Omental fat pad (tissue), 4 donors: ENCODE results near the gene ATXN7L2. TPM values are rescaled to one million over a fixed set of nuclear protein-coding genes. Genes with fewer than 3 reads are reported as not detected.

Experiments
- ATAC-seq: fragments of 150-250 bp; one replicate; pipeline ENCODE4 v1.9.1; 2016; ENCODE audit warnings: mild to moderate bottlenecking, moderate library complexity; ENCODE audit not compliant: low FRiP score
- DNase-seq: peaks from one replicate; pipeline ENCODE4 v3.0.0-alpha.2; 2019; ENCODE audit warnings: low spot score
- CTCF ChIP-seq, 3 donors: fragments of 450-650 bp; IDR thresholded peaks; one replicate each; pipeline ENCODE4 v1.5.1; 2016 to 2017; ENCODE audit warnings: antibody characterized with exemption in 3 of 3, mild to moderate bottlenecking in 3 of 3, moderate library complexity in 2 of 3
- total RNA-seq, 4 donors: library from RNA; depleted of rRNA; stranded (reverse); fragments of >200 nt; gene quantifications; one replicate each; pipeline ENCODE4 v1.1.0, GENCODE V29; 2016

The ATXN7L2 gene
- total RNA-seq, 4 donors from 2014 or later, result 3.5 to 5.3 (median 4.7) TPM

- TF ChIP-seq CTCF (IDR thresholded peaks at IDR 0.05), result no peak
- no peak for DNase-seq
- no peak for ATAC-seq
Measured at GRCh38 chr1:109501644-109502363, 18.1 kb downstream of the ATXN7L2 start.

DNA sequence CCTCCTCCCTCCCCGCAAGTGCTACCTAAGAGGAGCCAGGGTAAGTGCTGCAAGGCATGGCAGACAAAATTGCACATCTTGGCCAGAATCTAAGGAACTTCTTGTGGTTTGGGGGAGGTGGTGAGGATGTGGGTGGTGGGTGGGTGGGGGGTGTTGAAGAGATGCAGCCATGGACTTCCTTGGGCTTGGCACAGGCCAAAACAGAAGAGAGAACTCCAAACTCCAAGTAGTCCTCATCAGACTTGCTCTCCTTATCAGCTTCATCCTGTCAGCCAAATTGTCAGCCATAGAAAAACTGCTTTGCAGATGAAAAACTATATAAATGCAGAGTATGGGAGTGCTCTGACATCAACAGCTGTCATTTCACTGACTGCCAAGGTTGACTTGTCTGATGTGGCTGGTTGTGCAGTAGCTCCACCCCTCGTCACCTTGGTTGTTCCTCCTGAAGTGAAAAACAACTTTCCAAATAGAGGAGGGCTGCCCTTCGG, 18.7 kb downstream of the ATXN7L2 start:
- no peak for TF ChIP-seq CTCF (IDR thresholded peaks at IDR 0.05)
- DNase-seq (no peak), ATAC-seq (no peak)

DNA sequence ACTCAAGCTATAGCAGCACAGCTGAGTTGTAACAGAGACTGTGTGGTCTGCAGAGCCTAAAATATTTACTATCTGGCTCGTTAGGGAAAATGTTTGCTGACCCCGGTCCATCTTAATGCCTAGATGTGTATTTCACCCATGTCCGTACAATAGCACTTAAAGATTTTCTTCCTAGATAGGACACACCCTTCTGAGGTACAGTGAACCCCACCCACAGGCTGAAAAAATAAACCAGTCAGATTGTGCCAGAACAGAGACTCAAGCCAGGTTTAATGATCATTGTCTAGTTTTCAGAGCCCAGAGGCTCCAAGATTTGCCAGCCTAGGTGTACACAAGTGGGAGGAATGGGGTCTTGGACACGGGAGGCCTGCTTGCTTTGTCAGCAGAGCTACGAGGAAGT, 20.2 kb downstream of the ATXN7L2 start:
- no peak for ATAC-seq
- DNase-seq, result no peak
- no peak for TF ChIP-seq CTCF (IDR thresholded peaks at IDR 0.05)

DNA sequence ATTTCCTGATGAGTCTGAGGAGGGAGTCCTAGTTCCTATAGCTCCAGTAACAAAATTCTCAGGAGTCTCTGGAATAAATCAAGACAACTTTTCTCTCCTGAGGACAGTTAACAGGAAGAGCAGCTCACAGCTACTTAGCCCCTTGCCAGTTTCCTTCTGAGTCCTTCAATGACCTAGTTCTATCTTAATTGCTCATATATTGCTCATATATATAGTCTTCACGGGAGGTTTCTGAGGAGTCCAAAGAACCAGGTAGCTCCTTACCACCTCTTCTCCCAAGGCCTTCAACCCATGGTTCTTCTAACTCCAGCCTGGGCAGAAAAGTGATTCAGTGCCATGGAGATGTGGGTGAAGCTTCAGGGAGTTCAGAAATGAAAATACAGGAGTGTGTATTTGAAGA, 21.3 kb downstream of the ATXN7L2 start:
- DNase-seq (no peak), ATAC-seq (no peak)
- no peak for TF ChIP-seq CTCF (IDR thresholded peaks at IDR 0.05)

GRCh38 chr1:109508001-109508872, 24.5 kb downstream of the ATXN7L2 start:
- TF ChIP-seq CTCF (IDR thresholded peaks at IDR 0.05), result no peak
- no peak for ATAC-seq

GRCh38 chr1:109508873-109509175, 25.1 kb downstream of the ATXN7L2 start:
- TF ChIP-seq CTCF (IDR thresholded peaks at IDR 0.05), result no peak
- ATAC-seq (no peak), DNase-seq (no peak)

More at GRCh38 chr1:109508001-109508872, 24.5 kb downstream of the ATXN7L2 start:
- no peak for DNase-seq
